Measurements from ENCODE around the gene EGR4. TPM values are rescaled to one million over a fixed set of nuclear protein-coding genes. Genes with fewer than 3 reads are reported as not detected.

EGR4 gene
- 0.14 and 0.75 TPM in 2 replicates for total RNA-seq (2014; rRNA removed; shearing (Covaris generic); ENCODE audit: low replicate concordance)

DNA sequence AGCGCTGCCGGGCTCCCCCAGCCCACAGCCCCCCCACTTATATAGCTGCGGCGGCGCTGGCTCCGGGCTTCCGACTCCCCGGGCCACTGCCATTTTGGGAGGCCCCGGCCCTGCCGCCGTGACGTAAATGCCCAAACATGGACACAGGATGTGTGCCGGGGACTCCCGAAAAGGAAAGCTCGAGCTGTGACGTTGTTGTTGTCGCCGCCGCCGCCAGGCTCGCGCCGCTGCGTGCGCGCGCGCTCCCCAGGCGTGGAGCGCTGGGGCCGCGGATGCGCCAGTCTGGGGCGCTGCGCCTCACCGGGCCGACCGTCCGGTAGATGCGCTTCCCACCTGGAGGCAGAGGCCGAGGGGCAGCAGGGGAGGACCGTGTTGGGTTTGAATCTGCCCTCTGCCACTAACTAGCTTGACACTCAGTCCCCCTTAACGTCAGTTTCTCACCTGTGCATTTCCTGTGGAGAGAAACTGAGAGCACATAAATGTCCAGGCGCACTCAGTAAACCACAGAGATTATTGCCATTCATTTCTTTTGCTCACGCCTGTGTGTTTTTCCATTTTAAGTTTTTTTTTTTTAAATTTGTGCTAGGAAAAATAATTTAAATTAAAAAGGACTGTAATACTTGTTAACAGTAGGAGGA lies at the start of gene EGR4:
TSS of gene EGR4 (minus strand) at position 15 of the 638 bp plus-strand sequence. CDS start 231 bp downstream, outside the sequence.
- no peaks in the 10 kb centered on the region for H4K20me1 ChIP-seq (ENCODE audit: insufficient read depth, low read depth, low read length)
- H3K4me3 ChIP-seq (ENCODE audit: low read length) = peak within 1 kb of the TSS; percentile 67
- H3K4me2 ChIP-seq (ENCODE audit: low read depth, low read length, poor library complexity, severe bottlenecking) = peak within 1 kb of the TSS; percentile 78
- H3K79me2 ChIP-seq (ENCODE audit: low read length) = no peaks in the 10 kb centered on the region
- no peaks in the 10 kb centered on the region for H3K36me3 ChIP-seq (ENCODE audit: insufficient read depth, low read length)
- peak within 1 kb of the TSS; percentile 68 for H3K9ac ChIP-seq (ENCODE audit: low read length)
- H3K4me1 ChIP-seq (ENCODE audit: low read length) = peaks cover 8% of the 10 kb centered on the region
- H2AFZ ChIP-seq (ENCODE audit: low read length) = peak within 1 kb of the TSS; percentile 97
- H3K9me2 ChIP-seq (replicated peaks; ENCODE audit: insufficient read depth, low read length) = no peaks in the 10 kb centered on the region
- no peak within 1 kb of the TSS for H3K27ac ChIP-seq (ENCODE audit: low read length)
- DNase-seq = peak; percentile 98
- H3K27me3 ChIP-seq (ENCODE audit: low read length) = no peaks in the 10 kb centered on the region; the same call in 1 of the 2 replicates
- no peaks in the 10 kb centered on the region for H3K9me3 ChIP-seq (ENCODE audit: low read length)

GRCh38 chr2:73341039-73341438 lies 47.7 kb upstream of the EGR4 start:
- no peaks in the 10 kb centered on the region for H3K27me3 ChIP-seq (ENCODE audit: low read length)
- no peaks in the 10 kb centered on the region for H3K36me3 ChIP-seq (ENCODE audit: insufficient read depth, low read length)
- DNase-seq = peak; percentile 63
- no peaks in the 10 kb centered on the region for H3K9me2 ChIP-seq (replicated peaks; ENCODE audit: insufficient read depth, low read length)
- no peak overlapping the region for H3K4me3 ChIP-seq (ENCODE audit: low read length)
- peak overlapping the region; percentile 31; the same call in 1 of the 2 replicates for H2AFZ ChIP-seq (ENCODE audit: low read length)
- H3K9me3 ChIP-seq (ENCODE audit: low read length) = no peaks in the 10 kb centered on the region; the same call in 1 of the 2 replicates
- peaks cover 36% of the 10 kb centered on the region for H3K4me1 ChIP-seq (ENCODE audit: low read length)
- H3K9ac ChIP-seq (ENCODE audit: low read length) = no peak overlapping the region
- H3K4me2 ChIP-seq (ENCODE audit: low read depth, low read length, poor library complexity, severe bottlenecking) = peak overlapping the region; percentile 36
- no peak overlapping the region for H3K27ac ChIP-seq (ENCODE audit: low read length)
- H3K79me2 ChIP-seq (ENCODE audit: low read length) = no peaks in the 10 kb centered on the region
- no peaks in the 10 kb centered on the region for H4K20me1 ChIP-seq (ENCODE audit: insufficient read depth, low read depth, low read length)

GRCh38 chr2:73339201-73339600 lies 45.9 kb upstream of the EGR4 start:
- Histone ChIP-seq H3K9me3 (ENCODE audit: low read length) (no peaks in the 10 kb centered on the region; the same call in 1 of the 2 replicates), H3K9ac (ENCODE audit: low read length) (no peak overlapping the region), H4K20me1 (ENCODE audit: insufficient read depth, low read depth, low read length) (no peaks in the 10 kb centered on the region), H3K79me2 (ENCODE audit: low read length) (no peaks in the 10 kb centered on the region), H3K27me3 (ENCODE audit: low read length) (no peaks in the 10 kb centered on the region), H3K36me3 (ENCODE audit: insufficient read depth, low read length) (no peaks in the 10 kb centered on the region), H3K4me1 (ENCODE audit: low read length) (peaks cover 36% of the 10 kb centered on the region), H3K4me2 (ENCODE audit: low read depth, low read length, poor library complexity, severe bottlenecking) (peak overlapping the region; percentile 6), H3K27ac (ENCODE audit: low read length) (no peak overlapping the region), H3K9me2 (replicated peaks; ENCODE audit: insufficient read depth, low read length) (no peaks in the 10 kb centered on the region), H3K4me3 (ENCODE audit: low read length) (no peak overlapping the region), H2AFZ (ENCODE audit: low read length) (peak overlapping the region; percentile 26)
- DNase-seq = no peak

- H3K4me3 ChIP-seq (ENCODE audit: low read length) = no peak overlapping the region
- H3K9me2 ChIP-seq (replicated peaks; ENCODE audit: insufficient read depth, low read length) = no peaks in the 10 kb centered on the region
- H3K4me1 ChIP-seq (ENCODE audit: low read length) = peaks cover 36% of the 10 kb centered on the region
- peak overlapping the region; percentile 6 for H3K4me2 ChIP-seq (ENCODE audit: low read depth, low read length, poor library complexity, severe bottlenecking)
- no peaks in the 10 kb centered on the region; the same call in 1 of the 2 replicates for H3K9me3 ChIP-seq (ENCODE audit: low read length)
- peak; percentile 67 for DNase-seq
- H4K20me1 ChIP-seq (ENCODE audit: insufficient read depth, low read depth, low read length) = no peaks in the 10 kb centered on the region
- H3K27ac ChIP-seq (ENCODE audit: low read length) = no peak overlapping the region
- peak overlapping the region; percentile 45; the same call in 1 of the 2 replicates for H2AFZ ChIP-seq (ENCODE audit: low read length)
- H3K9ac ChIP-seq (ENCODE audit: low read length) = no peak overlapping the region
- H3K36me3 ChIP-seq (ENCODE audit: insufficient read depth, low read length) = no peaks in the 10 kb centered on the region
- H3K79me2 ChIP-seq (ENCODE audit: low read length) = no peaks in the 10 kb centered on the region
- H3K27me3 ChIP-seq (ENCODE audit: low read length) = no peaks in the 10 kb centered on the region
Observed at GRCh38 chr2:73337828-73338227, 44.5 kb upstream of the EGR4 start.

DNA sequence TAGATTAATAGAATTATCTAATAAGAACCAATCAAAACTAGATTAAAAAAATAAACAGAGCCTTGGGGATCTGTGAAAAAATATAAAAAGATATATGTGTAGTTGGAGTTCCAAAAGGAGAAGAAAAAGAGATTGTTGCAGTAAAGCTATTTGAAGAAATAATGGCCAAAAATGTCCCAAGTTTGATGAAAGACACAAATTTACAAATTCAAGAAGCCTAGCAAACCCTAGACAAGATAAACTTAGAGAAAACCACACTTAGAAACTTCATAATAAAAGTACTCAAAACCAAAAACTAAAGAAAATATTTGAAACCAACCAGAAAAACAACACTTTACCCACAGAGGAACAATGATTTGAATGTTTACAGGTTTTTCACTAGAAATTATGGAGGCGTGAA lies 41.3 kb upstream of the EGR4 start:
- H3K4me2 ChIP-seq (ENCODE audit: low read depth, low read length, poor library complexity, severe bottlenecking) = no peak overlapping the region
- H3K9me2 ChIP-seq (replicated peaks; ENCODE audit: insufficient read depth, low read length) = no peaks in the 10 kb centered on the region
- H3K4me1 ChIP-seq (ENCODE audit: low read length) = peaks cover 22% of the 10 kb centered on the region
- H3K36me3 ChIP-seq (ENCODE audit: insufficient read depth, low read length) = no peaks in the 10 kb centered on the region
- no peaks in the 10 kb centered on the region for H3K27me3 ChIP-seq (ENCODE audit: low read length)
- no peaks in the 10 kb centered on the region for H3K79me2 ChIP-seq (ENCODE audit: low read length)
- H3K27ac ChIP-seq (ENCODE audit: low read length) = no peak overlapping the region
- H4K20me1 ChIP-seq (ENCODE audit: insufficient read depth, low read depth, low read length) = no peaks in the 10 kb centered on the region
- H3K9ac ChIP-seq (ENCODE audit: low read length) = no peak overlapping the region
- no peak overlapping the region for H3K4me3 ChIP-seq (ENCODE audit: low read length)
- no peak for DNase-seq
- H2AFZ ChIP-seq (ENCODE audit: low read length) = no peak overlapping the region
- no peaks in the 10 kb centered on the region; the same call in 1 of the 2 replicates for H3K9me3 ChIP-seq (ENCODE audit: low read length)

- H4K20me1 ChIP-seq (ENCODE audit: insufficient read depth, low read depth, low read length) = no peaks in the 10 kb centered on the region
- DNase-seq = no peak
- H3K4me1 ChIP-seq (ENCODE audit: low read length) = peaks cover 17% of the 10 kb centered on the region
- no peaks in the 10 kb centered on the region for H3K27me3 ChIP-seq (ENCODE audit: low read length)
- no peaks in the 10 kb centered on the region for H3K9me2 ChIP-seq (replicated peaks; ENCODE audit: insufficient read depth, low read length)
- no peaks in the 10 kb centered on the region for H3K36me3 ChIP-seq (ENCODE audit: insufficient read depth, low read length)
- no peaks in the 10 kb centered on the region for H3K79me2 ChIP-seq (ENCODE audit: low read length)
- no peaks in the 10 kb centered on the region; the same call in 1 of the 2 replicates for H3K9me3 ChIP-seq (ENCODE audit: low read length)
- no peak overlapping the region for H3K9ac ChIP-seq (ENCODE audit: low read length)
- H3K27ac ChIP-seq (ENCODE audit: low read length) = no peak overlapping the region
- H2AFZ ChIP-seq (ENCODE audit: low read length) = no peak overlapping the region
- no peak overlapping the region for H3K4me3 ChIP-seq (ENCODE audit: low read length)
- no peak overlapping the region for H3K4me2 ChIP-seq (ENCODE audit: low read depth, low read length, poor library complexity, severe bottlenecking)
Observed at GRCh38 chr2:73334045-73334444, 40.7 kb upstream of the EGR4 start.

GRCh38 chr2:73333564-73333963 lies 40.2 kb upstream of the EGR4 start:
- Histone ChIP-seq H3K36me3 (ENCODE audit: insufficient read depth, low read length) (no peaks in the 10 kb centered on the region), H2AFZ (ENCODE audit: low read length) (no peak overlapping the region), H3K9me2 (replicated peaks; ENCODE audit: insufficient read depth, low read length) (no peaks in the 10 kb centered on the region), H4K20me1 (ENCODE audit: insufficient read depth, low read depth, low read length) (no peaks in the 10 kb centered on the region), H3K9me3 (ENCODE audit: low read length) (no peaks in the 10 kb centered on the region; the same call in 1 of the 2 replicates), H3K4me3 (ENCODE audit: low read length) (no peak overlapping the region), H3K27ac (ENCODE audit: low read length) (no peak overlapping the region), H3K4me2 (ENCODE audit: low read depth, low read length, poor library complexity, severe bottlenecking) (no peak overlapping the region), H3K27me3 (ENCODE audit: low read length) (no peaks in the 10 kb centered on the region), H3K79me2 (ENCODE audit: low read length) (no peaks in the 10 kb centered on the region), H3K4me1 (ENCODE audit: low read length) (peaks cover 12% of the 10 kb centered on the region), H3K9ac (ENCODE audit: low read length) (no peak overlapping the region)
- no peak for DNase-seq

DNA sequence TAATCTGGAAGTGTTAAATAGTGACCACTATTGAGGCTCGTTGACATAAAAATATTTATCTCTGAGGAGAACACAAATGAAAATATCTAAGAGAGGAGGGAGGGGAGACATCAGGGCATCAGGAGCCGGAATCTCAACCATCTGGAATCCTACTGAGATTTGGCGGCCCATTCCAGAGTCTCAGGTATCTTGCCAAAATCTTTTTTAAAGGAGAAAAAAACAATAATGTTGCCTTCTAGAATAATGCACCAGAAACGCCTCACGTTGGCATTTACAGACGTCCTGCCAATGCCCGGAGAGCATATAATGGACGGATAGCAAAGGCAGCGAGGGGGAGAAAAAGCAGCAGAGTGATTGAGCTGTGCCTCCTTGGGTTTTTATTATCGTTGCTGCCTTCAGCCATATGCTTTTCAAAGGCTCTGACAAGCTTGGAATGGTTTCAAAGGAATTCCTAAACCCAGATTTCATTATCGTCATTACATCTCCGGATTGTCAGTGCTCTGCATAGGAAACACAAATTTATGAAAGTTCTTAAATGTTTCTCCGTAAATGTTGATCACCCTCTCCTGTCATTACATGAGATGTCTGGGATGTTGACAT lies 30.9 kb upstream of the EGR4 start:
- Histone ChIP-seq H3K4me3 (ENCODE audit: low read length) (no peak overlapping the region), H3K27me3 (ENCODE audit: low read length) (no peaks in the 10 kb centered on the region), H3K27ac (ENCODE audit: low read length) (no peak overlapping the region), H3K9me3 (ENCODE audit: low read length) (no peaks in the 10 kb centered on the region), H3K9me2 (replicated peaks; ENCODE audit: insufficient read depth, low read length) (no peaks in the 10 kb centered on the region), H2AFZ (ENCODE audit: low read length) (no peak overlapping the region), H3K9ac (ENCODE audit: low read length) (no peak overlapping the region), H3K4me1 (ENCODE audit: low read length) (no peaks in the 10 kb centered on the region), H3K36me3 (ENCODE audit: insufficient read depth, low read length) (no peaks in the 10 kb centered on the region), H3K79me2 (ENCODE audit: low read length) (no peaks in the 10 kb centered on the region), H3K4me2 (ENCODE audit: low read depth, low read length, poor library complexity, severe bottlenecking) (no peak overlapping the region), H4K20me1 (ENCODE audit: insufficient read depth, low read depth, low read length) (no peaks in the 10 kb centered on the region)
- no peak for DNase-seq

Measured in Karpas-422 (cell line).